ENCODE measurements around the gene MRPL12.

DNA sequence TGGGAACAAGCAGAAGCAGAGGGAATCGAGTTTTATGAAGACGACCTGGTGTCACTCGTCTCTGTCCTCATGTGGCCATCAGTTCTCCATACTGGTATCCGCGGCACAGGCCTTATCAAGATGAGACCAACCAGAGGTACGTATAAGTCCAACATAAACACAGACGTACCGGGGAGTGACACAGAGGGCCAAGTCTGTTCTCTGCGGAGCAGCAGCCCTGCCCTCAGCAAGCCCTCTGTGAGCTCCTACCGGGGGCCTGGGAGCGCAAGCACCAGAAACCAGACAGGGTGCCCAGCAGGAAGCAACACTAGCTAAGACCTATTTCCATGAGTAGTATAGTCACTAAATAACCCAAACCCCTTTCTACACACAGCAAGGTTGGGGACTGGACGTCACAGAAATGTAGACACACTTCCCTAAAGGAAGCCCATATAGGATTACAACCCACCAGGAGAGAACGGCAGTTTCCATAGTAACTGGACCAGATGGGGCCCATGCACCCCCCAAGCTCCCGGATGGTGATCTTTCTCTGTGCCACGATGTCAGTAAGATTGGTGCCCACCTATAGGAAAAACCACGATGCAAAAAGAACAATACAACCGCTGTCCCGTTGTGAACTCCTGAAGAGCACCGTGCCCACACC is 20.5 kb upstream of the MRPL12 start:
- TF ChIP-seq, protein P1, sequence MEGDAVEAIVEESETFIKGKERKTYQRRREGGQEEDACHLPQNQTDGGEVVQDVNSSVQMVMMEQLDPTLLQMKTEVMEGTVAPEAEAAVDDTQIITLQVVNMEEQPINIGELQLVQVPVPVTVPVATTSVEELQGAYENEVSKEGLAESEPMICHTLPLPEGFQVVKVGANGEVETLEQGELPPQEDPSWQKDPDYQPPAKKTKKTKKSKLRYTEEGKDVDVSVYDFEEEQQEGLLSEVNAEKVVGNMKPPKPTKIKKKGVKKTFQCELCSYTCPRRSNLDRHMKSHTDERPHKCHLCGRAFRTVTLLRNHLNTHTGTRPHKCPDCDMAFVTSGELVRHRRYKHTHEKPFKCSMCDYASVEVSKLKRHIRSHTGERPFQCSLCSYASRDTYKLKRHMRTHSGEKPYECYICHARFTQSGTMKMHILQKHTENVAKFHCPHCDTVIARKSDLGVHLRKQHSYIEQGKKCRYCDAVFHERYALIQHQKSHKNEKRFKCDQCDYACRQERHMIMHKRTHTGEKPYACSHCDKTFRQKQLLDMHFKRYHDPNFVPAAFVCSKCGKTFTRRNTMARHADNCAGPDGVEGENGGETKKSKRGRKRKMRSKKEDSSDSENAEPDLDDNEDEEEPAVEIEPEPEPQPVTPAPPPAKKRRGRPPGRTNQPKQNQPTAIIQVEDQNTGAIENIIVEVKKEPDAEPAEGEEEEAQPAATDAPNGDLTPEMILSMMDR (IDR thresholded peaks at IDR 0.05), result no peak
- TF ChIP-seq RELA (CRISPR knock-in tag; IDR thresholded peaks at IDR 0.05; ENCODE audit: borderline replicate concordance) (no peak), NR2C2 (CRISPR knock-in tag; IDR thresholded peaks at IDR 0.05) (no peak), NR3C1 (CRISPR knock-in tag; conservative IDR thresholded peaks at IDR 0.05; ENCODE audit: low read depth) (no peak), FOXP4 (CRISPR knock-in tag; IDR thresholded peaks at IDR 0.05) (no peak), SP1 (CRISPR knock-in tag; conservative IDR thresholded peaks at IDR 0.05) (no peak), ATF1 (CRISPR knock-in tag; IDR thresholded peaks at IDR 0.05) (no peak), ZNF416 (CRISPR knock-in tag; IDR thresholded peaks at IDR 0.05) (no peak), PREB (CRISPR knock-in tag; IDR thresholded peaks at IDR 0.05; ENCODE audit: borderline replicate concordance) (no peak), HMGA2 (CRISPR knock-in tag; IDR thresholded peaks at IDR 0.05) (no peak), NFYB (CRISPR knock-in tag; conservative IDR thresholded peaks at IDR 0.05; ENCODE audit: low read depth) (no peak)
- TF ChIP-seq, protein P2, sequence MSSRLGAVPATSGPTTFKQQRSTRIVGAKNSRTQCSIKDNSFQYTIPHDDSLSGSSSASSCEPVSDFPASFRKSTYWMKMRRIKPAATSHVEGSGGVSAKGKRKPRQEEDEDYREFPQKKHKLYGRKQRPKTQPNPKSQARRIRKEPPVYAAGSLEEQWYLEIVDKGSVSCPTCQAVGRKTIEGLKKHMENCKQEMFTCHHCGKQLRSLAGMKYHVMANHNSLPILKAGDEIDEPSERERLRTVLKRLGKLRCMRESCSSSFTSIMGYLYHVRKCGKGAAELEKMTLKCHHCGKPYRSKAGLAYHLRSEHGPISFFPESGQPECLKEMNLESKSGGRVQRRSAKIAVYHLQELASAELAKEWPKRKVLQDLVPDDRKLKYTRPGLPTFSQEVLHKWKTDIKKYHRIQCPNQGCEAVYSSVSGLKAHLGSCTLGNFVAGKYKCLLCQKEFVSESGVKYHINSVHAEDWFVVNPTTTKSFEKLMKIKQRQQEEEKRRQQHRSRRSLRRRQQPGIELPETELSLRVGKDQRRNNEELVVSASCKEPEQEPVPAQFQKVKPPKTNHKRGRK (CRISPR knock-in tag; IDR thresholded peaks at IDR 0.05; ENCODE audit: borderline replicate concordance), result no peak
- TF ChIP-seq, protein P3, sequence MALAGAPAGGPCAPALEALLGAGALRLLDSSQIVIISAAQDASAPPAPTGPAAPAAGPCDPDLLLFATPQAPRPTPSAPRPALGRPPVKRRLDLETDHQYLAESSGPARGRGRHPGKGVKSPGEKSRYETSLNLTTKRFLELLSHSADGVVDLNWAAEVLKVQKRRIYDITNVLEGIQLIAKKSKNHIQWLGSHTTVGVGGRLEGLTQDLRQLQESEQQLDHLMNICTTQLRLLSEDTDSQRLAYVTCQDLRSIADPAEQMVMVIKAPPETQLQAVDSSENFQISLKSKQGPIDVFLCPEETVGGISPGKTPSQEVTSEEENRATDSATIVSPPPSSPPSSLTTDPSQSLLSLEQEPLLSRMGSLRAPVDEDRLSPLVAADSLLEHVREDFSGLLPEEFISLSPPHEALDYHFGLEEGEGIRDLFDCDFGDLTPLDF (CRISPR knock-in tag; IDR thresholded peaks at IDR 0.05), result no peak

Measured in WTC11 (cell line).